Tibial artery (tissue), 4 donors: ENCODE results near the gene VGLL3.
A peak's percentile ranks its signal among the peaks of the same experiment; 100 is the strongest.
"Not testable (repeated sequence)": the region's sequence is repeated elsewhere in the genome, so short reads cannot be mapped to it uniquely, and the experiment has no call there.

ENCODE experiments used
- DNase-seq, 2 donors: peaks; one replicate each; pipeline ENCODE4 v3.0.0-alpha.2; 2019
- H3K27ac ChIP-seq, 2 donors: fragments of 200-600 bp; sonication (generic) in 1 of 2; 1 replicate in 1 of 2; 2 replicates in 1 of 2; pipeline ENCODE4 v1.5.1; 2018 to 2019; ENCODE audit warnings: mild to moderate bottlenecking in 1 of 2
- H3K27me3 ChIP-seq, 2 donors: fragments of 200-600 bp; sonication (generic) in 1 of 2; one replicate each; pipeline versions ENCODE4 v1.5.1 to v1.6.0; 2016 to 2019
- H3K36me3 ChIP-seq, 3 donors: fragments of 200-600 bp; sonication (generic) in 2 of 3; one replicate each; pipeline ENCODE4 v1.5.1; 2016 to 2019; ENCODE audit warnings: mild to moderate bottlenecking in 2 of 3
- H3K4me1 ChIP-seq, 4 donors: fragments of 200-600 bp; sonication (generic) in 2 of 4; 1 replicate in 3 of 4; 2 replicates in 1 of 4; pipeline ENCODE4 v1.5.1; 2016 to 2019
- H3K4me3 ChIP-seq, 2 donors: fragments of 200-600 bp; sonication (generic) in 1 of 2; 1 replicate in 1 of 2; 2 replicates in 1 of 2; pipeline ENCODE4 v1.5.1; 2018 to 2019; ENCODE audit warnings: mild to moderate bottlenecking in 2 of 2
- H3K9me3 ChIP-seq, 3 donors: fragments of 200-600 bp; sonication (generic) in 1 of 3; one replicate each; pipeline ENCODE4 v1.5.1; 2016 to 2019
- intact Hi-C: fragments of 100-400 bp; cut with DNase I; formaldehyde crosslinking; loops from one replicate; pipeline ENCODE4 v1.15.0; 2023; ENCODE audit warnings: low total_unique reads
- TF ChIP-seq, protein P1 (sequence below), 2 experiments: fragments of 200-600 bp in 1 of 2; fragments of 450-650 bp in 1 of 2; IDR thresholded peaks; one replicate each; pipeline ENCODE4 v1.5.1; 2017 to 2019; ENCODE audit warnings: antibody characterized with exemption in 2 of 2, mild to moderate bottlenecking in 1 of 2, moderate library complexity in 1 of 2

VGLL3 gene

DNA sequence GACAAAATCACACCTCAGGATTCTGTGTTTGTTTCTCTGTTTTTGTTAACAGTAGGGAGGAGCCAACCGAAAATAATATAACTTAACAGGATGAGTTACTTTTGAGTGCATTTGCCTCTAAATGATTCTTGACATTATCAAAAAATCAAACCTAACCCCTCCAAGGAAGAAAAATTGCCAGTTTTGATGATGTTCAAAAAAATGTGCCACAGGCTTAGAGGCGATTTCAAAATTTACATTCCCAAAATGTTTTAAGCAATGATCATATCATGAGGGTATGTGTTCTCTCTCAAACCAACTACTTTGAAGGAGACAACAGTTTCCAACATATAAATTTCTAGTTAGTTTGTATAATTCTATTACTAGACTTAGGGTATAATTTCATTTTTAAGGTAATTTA lies 6.7 kb downstream of the VGLL3 start:
- H3K4me1 ChIP-seq, result peaks cover 0 to 93% (median 18%) of the 10 kb centered on the region in 4 donors
- H3K36me3 ChIP-seq, result no peaks in the 10 kb centered on the region
- no peak for DNase-seq
- peak overlapping the region; percentile 70 to 96 for H3K27ac ChIP-seq
- intact Hi-C loops, result no loop called here
- H3K9me3 ChIP-seq, result no peaks in the 10 kb centered on the region
- TF ChIP-seq, protein P1, sequence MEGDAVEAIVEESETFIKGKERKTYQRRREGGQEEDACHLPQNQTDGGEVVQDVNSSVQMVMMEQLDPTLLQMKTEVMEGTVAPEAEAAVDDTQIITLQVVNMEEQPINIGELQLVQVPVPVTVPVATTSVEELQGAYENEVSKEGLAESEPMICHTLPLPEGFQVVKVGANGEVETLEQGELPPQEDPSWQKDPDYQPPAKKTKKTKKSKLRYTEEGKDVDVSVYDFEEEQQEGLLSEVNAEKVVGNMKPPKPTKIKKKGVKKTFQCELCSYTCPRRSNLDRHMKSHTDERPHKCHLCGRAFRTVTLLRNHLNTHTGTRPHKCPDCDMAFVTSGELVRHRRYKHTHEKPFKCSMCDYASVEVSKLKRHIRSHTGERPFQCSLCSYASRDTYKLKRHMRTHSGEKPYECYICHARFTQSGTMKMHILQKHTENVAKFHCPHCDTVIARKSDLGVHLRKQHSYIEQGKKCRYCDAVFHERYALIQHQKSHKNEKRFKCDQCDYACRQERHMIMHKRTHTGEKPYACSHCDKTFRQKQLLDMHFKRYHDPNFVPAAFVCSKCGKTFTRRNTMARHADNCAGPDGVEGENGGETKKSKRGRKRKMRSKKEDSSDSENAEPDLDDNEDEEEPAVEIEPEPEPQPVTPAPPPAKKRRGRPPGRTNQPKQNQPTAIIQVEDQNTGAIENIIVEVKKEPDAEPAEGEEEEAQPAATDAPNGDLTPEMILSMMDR (IDR thresholded peaks at IDR 0.05), result no peak
- H3K27me3 ChIP-seq, result no peaks in the 10 kb centered on the region
- H3K4me3 ChIP-seq, result no peak overlapping the region

DNA sequence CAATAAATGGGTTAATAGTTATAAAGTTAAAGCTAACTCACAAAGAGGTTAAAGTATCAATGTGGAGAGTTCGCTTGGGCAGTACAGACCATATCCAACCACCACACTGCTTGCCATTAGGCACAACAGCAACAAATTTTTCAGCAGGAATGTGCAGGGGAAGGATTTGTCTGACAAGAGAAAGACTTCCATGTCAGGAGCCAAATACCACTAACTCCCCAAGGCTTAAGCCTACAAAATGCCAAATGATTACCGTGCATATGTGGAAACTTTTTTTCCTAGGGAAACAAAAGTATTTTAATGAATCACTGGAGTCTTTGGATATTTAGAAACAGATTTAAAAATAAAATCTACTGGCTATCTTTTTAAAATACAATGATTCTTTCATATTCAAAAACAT lies 8.1 kb downstream of the VGLL3 start:
- H3K27ac ChIP-seq, result peak overlapping the region; percentile 70 to 96
- DNase-seq, result no peak

DNA sequence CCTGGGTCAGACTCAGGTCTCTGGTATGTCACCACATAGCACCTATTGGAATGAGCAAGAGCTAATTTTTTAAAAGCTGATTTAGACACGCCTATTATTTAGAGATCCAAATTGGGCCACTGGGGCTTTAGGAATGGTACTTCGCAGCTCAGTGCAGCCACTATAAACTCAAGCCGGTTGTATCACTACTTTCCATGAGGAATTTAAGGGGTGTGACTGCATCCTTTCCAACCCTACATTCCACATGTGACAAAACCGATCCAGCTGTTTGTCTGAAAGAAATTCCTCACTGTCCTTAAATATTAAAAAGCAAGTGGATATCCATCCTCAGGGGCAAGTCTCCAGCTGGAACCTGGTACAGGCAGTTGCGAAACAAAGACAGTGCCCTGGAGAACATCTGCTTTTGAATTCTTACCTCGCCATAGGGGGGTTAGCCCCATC lies 12.8 kb downstream of the VGLL3 start:
- no peak overlapping the region for H3K4me3 ChIP-seq
- peak in 1 of 2 donors; percentile 40 for DNase-seq
- TF ChIP-seq, protein P1 (IDR thresholded peaks at IDR 0.05), result no peak
- no peaks in the 10 kb centered on the region for H3K27me3 ChIP-seq
- H3K27ac ChIP-seq, result peak overlapping the region in 1 of 2 donors; percentile 2
- no peaks in the 10 kb centered on the region for H3K9me3 ChIP-seq
- peaks cover 0 to 18% (median 0%) of the 10 kb centered on the region in 3 donors for H3K36me3 ChIP-seq
- intact Hi-C loops, result no loop called here
- peaks cover 0 to 79% (median 5%) of the 10 kb centered on the region in 4 donors for H3K4me1 ChIP-seq

More for the DNA sequence above, 8.1 kb downstream of the VGLL3 start:
- intact Hi-C loops, result no loop called here
- H3K36me3 ChIP-seq, result peaks cover 0 to 4% (median 0%) of the 10 kb centered on the region in 3 donors
- no peaks in the 10 kb centered on the region for H3K9me3 ChIP-seq
- TF ChIP-seq, protein P1 (IDR thresholded peaks at IDR 0.05), result no peak
- H3K4me1 ChIP-seq, result peaks cover 0 to 98% (median 20%) of the 10 kb centered on the region in 4 donors
- no peaks in the 10 kb centered on the region for H3K27me3 ChIP-seq
- peak overlapping the region; percentile 8 to 17 for H3K4me3 ChIP-seq

DNA sequence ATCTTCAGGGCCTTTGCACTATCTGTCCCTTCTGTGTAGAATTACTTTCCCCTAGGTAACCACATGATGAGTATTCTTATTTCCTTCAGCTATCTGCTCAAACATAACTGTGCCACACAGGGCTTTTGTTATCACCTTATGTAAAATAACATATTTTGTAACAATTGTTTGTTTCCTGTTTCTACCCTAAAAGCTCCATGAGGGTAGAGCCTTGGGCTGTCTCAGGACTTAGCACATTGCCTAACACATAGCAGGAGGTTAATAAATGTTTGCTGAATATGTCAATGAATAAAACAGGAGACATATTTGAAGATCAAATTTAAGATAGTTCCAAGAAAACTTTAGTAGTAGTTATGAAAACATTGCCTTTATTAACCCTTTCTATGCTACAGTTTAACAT lies 14.7 kb downstream of the VGLL3 start:
- no peaks in the 10 kb centered on the region for H3K27me3 ChIP-seq
- peak overlapping the region in 1 of 2 donors; percentile 5 for H3K27ac ChIP-seq
- H3K9me3 ChIP-seq, result no peaks in the 10 kb centered on the region
- TF ChIP-seq, protein P1 (IDR thresholded peaks at IDR 0.05), result no peak
- H3K36me3 ChIP-seq, result peaks cover 0 to 18% (median 0%) of the 10 kb centered on the region in 3 donors
- H3K4me1 ChIP-seq, result peaks cover 0 to 69% (median 4%) of the 10 kb centered on the region in 4 donors
- intact Hi-C loops, result no loop called here
- no peak for DNase-seq
- no peak overlapping the region for H3K4me3 ChIP-seq

DNA sequence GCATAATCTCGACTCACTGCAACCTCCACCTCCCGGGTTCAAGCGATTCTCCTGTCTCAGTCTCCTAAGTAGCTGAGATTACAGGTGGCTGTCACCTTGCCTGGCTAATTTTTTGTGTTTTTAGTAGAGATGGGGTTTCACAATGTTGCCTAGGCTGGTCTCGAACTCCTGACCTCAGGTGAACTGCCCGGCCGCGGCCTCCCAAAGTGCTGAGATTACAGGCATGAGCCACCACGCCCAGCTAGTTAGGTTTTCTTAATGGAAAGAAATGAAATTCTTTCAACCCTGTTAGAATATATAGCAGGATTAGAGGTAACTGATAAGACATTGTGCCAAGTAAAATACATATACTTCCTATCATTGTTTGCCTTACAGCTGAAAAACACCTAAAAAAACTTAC lies 16.8 kb downstream of the VGLL3 start:
- peaks cover 0 to 20% (median 0%) of the 10 kb centered on the region in 3 donors for H3K36me3 ChIP-seq
- H3K27me3 ChIP-seq, intact Hi-C loops, DNase-seq, H3K9me3 ChIP-seq, H3K4me3 ChIP-seq: not testable (repeated sequence)
- peaks cover 0 to 49% (median 4%) of the 10 kb centered on the region in 4 donors for H3K4me1 ChIP-seq
- H3K27ac ChIP-seq, result peak overlapping the region; percentile 39 to 55

DNA sequence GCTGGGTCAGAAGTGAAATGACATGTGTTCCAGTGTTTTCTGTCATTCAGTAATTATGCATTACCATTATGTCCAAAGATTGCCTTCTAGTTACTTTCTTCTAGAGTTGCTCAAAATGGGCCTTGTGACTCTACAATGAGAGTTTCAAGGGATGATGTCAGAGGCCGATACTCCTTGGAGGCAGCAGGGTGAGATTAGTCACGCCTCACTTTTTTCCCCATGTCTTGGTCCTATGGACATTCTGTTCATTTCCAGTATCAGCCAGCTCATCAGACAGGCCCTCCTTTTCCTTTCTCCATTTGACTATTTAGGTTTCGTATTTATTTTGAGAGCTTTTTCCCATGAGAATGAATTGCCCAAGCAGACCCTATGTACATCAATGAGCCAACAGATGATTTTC lies 17.5 kb downstream of the VGLL3 start:
- Histone ChIP-seq H3K27ac (peak overlapping the region; percentile 39 to 55), H3K4me3 (no peak overlapping the region), H3K4me1 (peaks cover 0 to 46% (median 3%) of the 10 kb centered on the region in 4 donors), H3K9me3 (no peaks in the 10 kb centered on the region), H3K27me3 (no peaks in the 10 kb centered on the region), H3K36me3 (peaks cover 4 to 28% (median 5%) of the 10 kb centered on the region in 3 donors)
- TF ChIP-seq, protein P1 (IDR thresholded peaks at IDR 0.05), result no peak
- intact Hi-C loops, result no loop called here
- peak in 1 of 2 donors; percentile 44 for DNase-seq
